ENCODE results near the gene INTS6.

Gene INTS6

GRCh38 chr13:51339952-51340732 lies 112.7 kb downstream of the INTS6 start:
- TF ChIP-seq, protein P1, sequence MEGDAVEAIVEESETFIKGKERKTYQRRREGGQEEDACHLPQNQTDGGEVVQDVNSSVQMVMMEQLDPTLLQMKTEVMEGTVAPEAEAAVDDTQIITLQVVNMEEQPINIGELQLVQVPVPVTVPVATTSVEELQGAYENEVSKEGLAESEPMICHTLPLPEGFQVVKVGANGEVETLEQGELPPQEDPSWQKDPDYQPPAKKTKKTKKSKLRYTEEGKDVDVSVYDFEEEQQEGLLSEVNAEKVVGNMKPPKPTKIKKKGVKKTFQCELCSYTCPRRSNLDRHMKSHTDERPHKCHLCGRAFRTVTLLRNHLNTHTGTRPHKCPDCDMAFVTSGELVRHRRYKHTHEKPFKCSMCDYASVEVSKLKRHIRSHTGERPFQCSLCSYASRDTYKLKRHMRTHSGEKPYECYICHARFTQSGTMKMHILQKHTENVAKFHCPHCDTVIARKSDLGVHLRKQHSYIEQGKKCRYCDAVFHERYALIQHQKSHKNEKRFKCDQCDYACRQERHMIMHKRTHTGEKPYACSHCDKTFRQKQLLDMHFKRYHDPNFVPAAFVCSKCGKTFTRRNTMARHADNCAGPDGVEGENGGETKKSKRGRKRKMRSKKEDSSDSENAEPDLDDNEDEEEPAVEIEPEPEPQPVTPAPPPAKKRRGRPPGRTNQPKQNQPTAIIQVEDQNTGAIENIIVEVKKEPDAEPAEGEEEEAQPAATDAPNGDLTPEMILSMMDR (IDR thresholded peaks at IDR 0.05; ENCODE audit: low read depth, low read length, missing control alignments) = no peak
- DNase-seq (ENCODE audit: low read depth) = no peak
- H3K4me3 ChIP-seq (ENCODE audit: low read depth, low read length) = no peak overlapping the region

DNA sequence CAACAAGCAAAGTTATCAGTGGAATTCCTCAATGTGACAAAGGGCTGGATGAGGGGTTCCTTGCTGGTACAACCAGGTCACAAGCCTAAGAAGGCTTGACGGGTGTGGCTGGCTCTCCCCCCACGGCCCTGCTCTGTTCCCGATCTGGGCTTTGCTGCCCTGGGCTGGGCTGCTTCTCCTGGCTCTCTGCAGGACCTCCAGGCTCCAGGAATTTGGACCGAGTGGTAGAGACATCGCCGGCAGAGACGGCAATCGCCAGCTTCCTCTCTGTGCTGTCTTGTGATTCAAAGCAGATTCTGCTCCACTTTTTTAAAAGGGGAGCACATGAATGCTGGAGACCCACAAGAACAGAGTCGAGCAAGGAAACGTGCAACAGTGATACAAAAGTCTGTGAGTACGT lies 113.5 kb downstream of the INTS6 start, which contains the start of gene SERPINE3:
SERPINE3 (plus strand) TSS at position 338 of the 400 bp plus-strand sequence. CDS start 1,401 bp downstream, outside the sequence.
- no peak within 1 kb of the TSS for H3K4me3 ChIP-seq (ENCODE audit: low read depth, low read length)
- TF ChIP-seq, protein P1 (IDR thresholded peaks at IDR 0.05; ENCODE audit: low read depth, low read length, missing control alignments) = no peak
- no peak for DNase-seq (ENCODE audit: low read depth)

DNA sequence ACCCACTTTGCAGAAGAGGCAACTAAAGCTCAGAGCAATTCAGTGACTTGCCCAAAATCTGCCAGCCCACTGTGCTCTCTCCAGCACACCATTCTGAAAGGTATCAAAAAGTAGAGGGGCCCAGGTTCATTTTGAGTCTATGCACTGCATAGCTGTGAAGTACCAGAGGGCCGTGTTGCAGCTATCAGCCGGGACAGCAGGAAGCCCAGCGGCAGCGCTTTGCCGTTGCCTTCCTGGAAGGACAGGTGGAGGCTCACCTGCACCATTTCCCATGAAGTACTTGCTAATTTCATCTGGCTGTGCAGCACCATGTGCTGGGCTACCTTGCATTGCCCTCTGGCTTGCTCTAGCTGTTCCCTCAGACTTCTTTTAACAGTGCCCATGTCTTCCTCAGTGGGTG lies 116.1 kb downstream of the INTS6 start:
- no peak overlapping the region for H3K4me3 ChIP-seq (ENCODE audit: low read depth, low read length)
- TF ChIP-seq, protein P1 (IDR thresholded peaks at IDR 0.05; ENCODE audit: low read depth, low read length, missing control alignments) = no peak
- no peak for DNase-seq (ENCODE audit: low read depth)

- TF ChIP-seq, protein P1 (IDR thresholded peaks at IDR 0.05; ENCODE audit: low read depth, low read length, missing control alignments) = no peak
- no peak for DNase-seq (ENCODE audit: low read depth)
- H3K4me3 ChIP-seq (ENCODE audit: low read depth, low read length) = no peak overlapping the region
These were observed 119.0 kb downstream of the INTS6 start for GRCh38 chr13:51333826-51334225.

DNA sequence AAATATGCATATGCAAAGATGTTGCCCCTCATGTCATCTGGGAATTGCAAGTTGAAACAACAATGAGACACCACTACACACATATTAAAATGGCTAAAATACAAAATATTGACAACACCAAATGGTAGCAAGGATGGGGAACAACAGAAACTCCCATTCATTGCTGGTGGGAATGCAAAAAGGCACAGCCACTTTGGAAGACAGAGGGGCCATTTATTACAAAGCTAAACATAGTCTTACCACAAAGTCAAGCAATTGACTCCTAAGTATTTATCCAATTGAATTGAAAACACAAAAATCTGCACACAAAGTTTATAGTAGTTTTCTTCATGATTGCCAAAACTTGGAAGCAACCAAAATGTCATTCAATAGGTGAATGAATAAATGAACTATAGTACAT lies 119.4 kb downstream of the INTS6 start:
- TF ChIP-seq, protein P1 (IDR thresholded peaks at IDR 0.05; ENCODE audit: low read depth, low read length, missing control alignments) = no peak

DNA sequence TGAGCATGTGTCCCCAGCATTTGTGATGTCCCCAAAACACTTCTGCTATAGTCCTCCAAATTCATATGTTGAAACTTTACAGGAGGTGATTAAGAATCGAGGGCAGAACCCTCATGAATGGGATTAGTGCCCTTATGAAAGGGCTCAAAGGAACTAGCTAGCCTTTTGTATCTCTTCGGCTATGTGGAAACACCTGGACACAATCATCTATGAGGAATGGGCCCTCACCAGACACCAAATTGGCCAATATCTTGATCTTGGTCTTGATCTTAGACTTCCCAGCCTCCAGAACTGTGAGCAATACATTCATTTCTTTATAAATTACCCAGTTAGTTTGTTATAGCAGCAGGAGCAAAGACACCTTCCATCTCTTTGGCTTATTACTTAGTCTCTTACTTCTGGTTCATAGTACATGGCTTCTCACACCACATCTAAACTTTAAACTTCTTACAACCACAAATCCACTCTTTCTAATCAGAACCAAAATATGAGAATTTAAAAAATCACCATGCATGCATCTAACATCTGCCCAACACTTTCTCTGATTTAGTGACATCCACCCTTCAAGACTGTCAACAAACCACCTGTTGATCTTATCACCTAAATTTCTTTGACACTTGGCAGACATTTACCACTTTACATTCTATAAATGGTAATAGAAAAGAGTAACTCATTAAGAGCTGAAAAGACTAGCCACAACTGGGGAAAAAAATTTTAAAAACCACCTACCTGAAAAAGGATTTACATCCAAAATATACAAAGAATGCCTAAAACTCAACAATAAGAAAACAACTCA lies 120.1 kb downstream of the INTS6 start:
- DNase-seq (ENCODE audit: low read depth) = no peak
- no peak overlapping the region for H3K4me3 ChIP-seq (ENCODE audit: low read depth, low read length)
- TF ChIP-seq, protein P1 (IDR thresholded peaks at IDR 0.05; ENCODE audit: low read depth, low read length, missing control alignments) = no peak

More for the DNA sequence above, 119.4 kb downstream of the INTS6 start:
- DNase-seq (ENCODE audit: low read depth) = no peak
- H3K4me3 ChIP-seq (ENCODE audit: low read depth, low read length) = no peak overlapping the region

Measured in GM12864 (cell line).